Activated CD8-positive, alpha-beta memory T cell treated with anti-CD3 and anti-CD28 coated beads, Interleukin-2, amount 10 ng/mL, durations not matched to agents 7 days and 5 days (primary cell): ENCODE measurements around the gene FBXO47. TPM values are rescaled to one million over a fixed set of nuclear protein-coding genes. Genes with fewer than 3 reads are reported as not detected.
"Not testable (repeated sequence)": the region's sequence is repeated elsewhere in the genome, so short reads cannot be mapped to it uniquely, and the experiment has no call there.

Source experiments
- ATAC-seq: fragments of 150-1000 bp; cut with Tn5 transposase; one replicate; pipeline ENCODE4 v1.10.0; 2021; ENCODE audit warnings: moderate library complexity
- CTCF ChIA-PET: fragments of 350-600 bp; sonication (Branson Sonifier 250); formaldehyde crosslinking; loops from one replicate; lab custom pipeline; 2021; ENCODE audit warnings: antibody characterized with exemption; lab: Charles Lee
- DNase-seq: peaks from one replicate; pipeline ENCODE4 v3.0.0-alpha.2; 2020
- H3K27ac Mint-ChIP-seq: one replicate; pipeline ENCODE4 v1.8.0; 2021; ENCODE audit warnings: mild to moderate bottlenecking, mixed read lengths
- H3K27me3 Mint-ChIP-seq: one replicate; pipeline ENCODE4 v1.8.0; 2021; ENCODE audit warnings: mixed read lengths
- H3K36me3 Mint-ChIP-seq: one replicate; pipeline ENCODE4 v1.8.0; 2021; ENCODE audit warnings: mild to moderate bottlenecking, mixed read lengths
- H3K4me1 Mint-ChIP-seq: one replicate; pipeline ENCODE4 v1.8.0; 2021; ENCODE audit warnings: mixed read lengths
- H3K4me3 Mint-ChIP-seq: one replicate; pipeline ENCODE4 v1.8.0; 2021; ENCODE audit warnings: mild to moderate bottlenecking, moderate library complexity, mixed read lengths
- H3K9me3 Mint-ChIP-seq: one replicate; pipeline ENCODE4 v1.8.0; 2022; ENCODE audit warnings: low read depth, mixed read lengths
- total RNA-seq, 2 experiments: library from RNA; stranded (reverse); gene quantifications; one replicate each; pipeline ENCODE4 v1.2.3, GENCODE V29; 2021

The FBXO47 gene
- total RNA-seq, 2 experiments from 2014 or later: 0.18 TPM; not detected in 1

- CTCF ChIA-PET: interaction anchor here (1.8 to 2.5 kb wide), 3 partner anchors 17 to 175 kb away, joined by 5 to 7 read pairs (median 5); no protein-coding TSS in a partner anchor
- Mint-ChIP-seq H3K9me3 (peaks cover 17% of the 10 kb centered on the region), H3K4me3 (no peak overlapping the region), H3K36me3 (peaks cover 5% of the 10 kb centered on the region), H3K27me3 (peaks cover 23% of the 10 kb centered on the region), H3K27ac (no peak overlapping the region), H3K4me1 (peaks cover 8% of the 10 kb centered on the region)
- no peak for ATAC-seq
- no peak for DNase-seq
Measured at GRCh38 chr17:39000021-39000601, 32.9 kb upstream of the FBXO47 start.

GRCh38 chr17:38996660-38997337 lies 29.6 kb upstream of the FBXO47 start:
- peaks cover 3% of the 10 kb centered on the region for H3K36me3 Mint-ChIP-seq
- CTCF ChIA-PET: interaction anchor here (1.4 kb wide), 1 partner anchor 167 kb away, joined by 4 read pairs; no protein-coding TSS in a partner anchor

GRCh38 chr17:38994026-38994425 lies 26.8 kb upstream of the FBXO47 start:
- no peak for ATAC-seq
- DNase-seq: no peak
- CTCF ChIA-PET: interaction anchor here (2.3 kb wide), 1 partner anchor 11 kb away, joined by 6 read pairs; no protein-coding TSS in a partner anchor
- H3K27me3 Mint-ChIP-seq: peaks cover 4% of the 10 kb centered on the region
- H3K9me3 Mint-ChIP-seq: peaks cover 17% of the 10 kb centered on the region
- no peak overlapping the region for H3K4me3 Mint-ChIP-seq
- peaks cover 3% of the 10 kb centered on the region for H3K36me3 Mint-ChIP-seq
- no peak overlapping the region for H3K27ac Mint-ChIP-seq
- no peaks in the 10 kb centered on the region for H3K4me1 Mint-ChIP-seq

More at GRCh38 chr17:38996660-38997337, 29.6 kb upstream of the FBXO47 start:
- no peaks in the 10 kb centered on the region for H3K4me1 Mint-ChIP-seq
- DNase-seq (no peak), ATAC-seq (no peak)
- H3K4me3 Mint-ChIP-seq: no peak overlapping the region
- no peak overlapping the region for H3K27ac Mint-ChIP-seq
- H3K9me3 Mint-ChIP-seq: peaks cover 17% of the 10 kb centered on the region
- peaks cover 10% of the 10 kb centered on the region for H3K27me3 Mint-ChIP-seq

GRCh38 chr17:38984666-38985065 lies 17.5 kb upstream of the FBXO47 start:
- peaks cover 7% of the 10 kb centered on the region for H3K4me1 Mint-ChIP-seq
- ATAC-seq (no peak), DNase-seq (no peak)
- H3K9me3 Mint-ChIP-seq: no peaks in the 10 kb centered on the region
- no peak overlapping the region for H3K4me3 Mint-ChIP-seq
- H3K27ac Mint-ChIP-seq: no peak overlapping the region
- H3K36me3 Mint-ChIP-seq: no peaks in the 10 kb centered on the region
- H3K27me3 Mint-ChIP-seq: peaks cover 11% of the 10 kb centered on the region
- CTCF ChIA-PET: interaction anchor here (0.7 to 7.3 kb wide), 11 partner anchors 9 to 260 kb away, joined by 3 to 194 read pairs (median 8); partner anchors contain the start of genes ARL5C, FBXO47, LASP1 and PLXDC1

GRCh38 chr17:38982858-38983746 lies 15.9 kb upstream of the FBXO47 start:
- ATAC-seq: peak; percentile 60
- Mint-ChIP-seq H3K4me3 (no peak overlapping the region), H3K27me3 (peaks cover 11% of the 10 kb centered on the region), H3K4me1 (peaks cover 7% of the 10 kb centered on the region), H3K9me3 (no peaks in the 10 kb centered on the region), H3K36me3 (no peaks in the 10 kb centered on the region), H3K27ac (no peak overlapping the region)
- CTCF ChIA-PET: interaction anchor here (0.7 to 7.3 kb wide), 63 partner anchors 9 to 261 kb away, joined by 3 to 194 read pairs (median 4); partner anchors contain the start of genes ARL5C, FBXO47, LASP1 and LASP1NB
- peak; percentile 70 for DNase-seq

GRCh38 chr17:38981636-38982035 lies 14.4 kb upstream of the FBXO47 start:
- no peak overlapping the region for H3K27ac Mint-ChIP-seq
- peaks cover 7% of the 10 kb centered on the region for H3K4me1 Mint-ChIP-seq
- no peak overlapping the region for H3K4me3 Mint-ChIP-seq
- H3K27me3 Mint-ChIP-seq: peaks cover 9% of the 10 kb centered on the region
- no peak for ATAC-seq
- no peak for DNase-seq
- CTCF ChIA-PET: interaction anchor here (1.0 to 7.3 kb wide), 8 partner anchors 111 to 263 kb away, joined by 3 to 194 read pairs (median 28); partner anchors contain the start of genes ARL5C, LASP1 and PLXDC1
- H3K36me3 Mint-ChIP-seq: no peaks in the 10 kb centered on the region
- no peaks in the 10 kb centered on the region for H3K9me3 Mint-ChIP-seq

GRCh38 chr17:38980490-38981217 lies 13.5 kb upstream of the FBXO47 start:
- ATAC-seq: no peak
- Mint-ChIP-seq H3K9me3 (no peaks in the 10 kb centered on the region), H3K4me1 (peaks cover 14% of the 10 kb centered on the region), H3K4me3 (no peak overlapping the region), H3K27ac (no peak overlapping the region), H3K27me3 (peaks cover 9% of the 10 kb centered on the region), H3K36me3 (no peaks in the 10 kb centered on the region)
- DNase-seq: no peak
- CTCF ChIA-PET: interaction anchor here (1.0 to 7.3 kb wide), 5 partner anchors 167 to 264 kb away, joined by 3 to 194 read pairs (median 86); partner anchors contain the start of genes ARL5C and PLXDC1

GRCh38 chr17:38978180-38978579 lies 11.0 kb upstream of the FBXO47 start:
- Mint-ChIP-seq H3K9me3 (no peaks in the 10 kb centered on the region), H3K27me3 (peaks cover 8% of the 10 kb centered on the region), H3K36me3 (no peaks in the 10 kb centered on the region), H3K4me3 (no peak overlapping the region), H3K4me1 (peaks cover 14% of the 10 kb centered on the region), H3K27ac (no peak overlapping the region)
- ATAC-seq (no peak), DNase-seq (no peak)
- CTCF ChIA-PET: interaction anchor here (0.9 to 3.4 kb wide), 7 partner anchors 17 to 229 kb away, joined by 3 to 13 read pairs (median 4); partner anchors contain the start of gene PLXDC1

GRCh38 chr17:38976187-38976551 lies 9.0 kb upstream of the FBXO47 start:
- H3K4me3 Mint-ChIP-seq, H3K27ac Mint-ChIP-seq, H3K36me3 Mint-ChIP-seq, H3K9me3 Mint-ChIP-seq, H3K4me1 Mint-ChIP-seq: not testable (repeated sequence)
- peak; percentile 43 for DNase-seq
- ATAC-seq: peak; percentile 80
- peaks cover 12% of the 10 kb centered on the region for H3K27me3 Mint-ChIP-seq
- CTCF ChIA-PET: interaction anchor here (0.7 to 3.4 kb wide), 8 partner anchors 9 to 199 kb away, joined by 3 to 17 read pairs (median 4); partner anchors contain the start of genes FBXO47 and PLXDC1

- Mint-ChIP-seq H3K36me3 (no peaks in the 10 kb centered on the region), H3K27ac (no peak overlapping the region), H3K27me3 (peaks cover 6% of the 10 kb centered on the region), H3K4me1 (peaks cover 12% of the 10 kb centered on the region), H3K4me3 (no peak overlapping the region), H3K9me3 (no peaks in the 10 kb centered on the region)
- no peak for ATAC-seq
- no peak for DNase-seq
- CTCF ChIA-PET: interaction anchor here (1.2 kb wide), 1 partner anchor 197 kb away, joined by 3 read pairs; no protein-coding TSS in a partner anchor
Measured at GRCh38 chr17:38970804-38971203, 3.6 kb upstream of the FBXO47 start.

- DNase-seq (no peak), ATAC-seq (no peak)
- H3K4me1 Mint-ChIP-seq: peaks cover 10% of the 10 kb centered on the region
- CTCF ChIA-PET: interaction anchor here (1.2 kb wide), 1 partner anchor 198 kb away, joined by 3 read pairs; no protein-coding TSS in a partner anchor
- H3K4me3 Mint-ChIP-seq: no peak overlapping the region
- H3K9me3 Mint-ChIP-seq: no peaks in the 10 kb centered on the region
- H3K36me3 Mint-ChIP-seq: no peaks in the 10 kb centered on the region
- H3K27ac Mint-ChIP-seq: no peak overlapping the region
- H3K27me3 Mint-ChIP-seq: peaks cover 6% of the 10 kb centered on the region
Measured at GRCh38 chr17:38970128-38970527, 2.9 kb upstream of the FBXO47 start.

GRCh38 chr17:38969281-38969680 lies 2.1 kb upstream of the FBXO47 start:
- Mint-ChIP-seq H3K9me3 (no peaks in the 10 kb centered on the region), H3K4me3 (no peak overlapping the region), H3K4me1 (peaks cover 10% of the 10 kb centered on the region), H3K27ac (no peak overlapping the region), H3K27me3 (peaks cover 6% of the 10 kb centered on the region), H3K36me3 (no peaks in the 10 kb centered on the region)
- no peak for DNase-seq
- CTCF ChIA-PET: no interaction called here
- ATAC-seq: no peak
